CD4-positive, alpha-beta T cell treated with Interleukin-21 for 1 hour (primary cell): Measurements from ENCODE around the gene REEP2.
A peak's percentile ranks its signal among the peaks of the same experiment; 100 is the strongest.
"Not testable (repeated sequence)": the region's sequence is repeated elsewhere in the genome, so short reads cannot be mapped to it uniquely, and the experiment has no call there.

Experiments used
- DNase-seq: peaks from one replicate; pipeline ENCODE4 v3.0.0-alpha.2; 2020

The REEP2 gene, protein sequence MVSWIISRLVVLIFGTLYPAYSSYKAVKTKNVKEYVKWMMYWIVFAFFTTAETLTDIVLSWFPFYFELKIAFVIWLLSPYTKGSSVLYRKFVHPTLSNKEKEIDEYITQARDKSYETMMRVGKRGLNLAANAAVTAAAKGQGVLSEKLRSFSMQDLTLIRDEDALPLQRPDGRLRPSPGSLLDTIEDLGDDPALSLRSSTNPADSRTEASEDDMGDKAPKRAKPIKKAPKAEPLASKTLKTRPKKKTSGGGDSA

DNA sequence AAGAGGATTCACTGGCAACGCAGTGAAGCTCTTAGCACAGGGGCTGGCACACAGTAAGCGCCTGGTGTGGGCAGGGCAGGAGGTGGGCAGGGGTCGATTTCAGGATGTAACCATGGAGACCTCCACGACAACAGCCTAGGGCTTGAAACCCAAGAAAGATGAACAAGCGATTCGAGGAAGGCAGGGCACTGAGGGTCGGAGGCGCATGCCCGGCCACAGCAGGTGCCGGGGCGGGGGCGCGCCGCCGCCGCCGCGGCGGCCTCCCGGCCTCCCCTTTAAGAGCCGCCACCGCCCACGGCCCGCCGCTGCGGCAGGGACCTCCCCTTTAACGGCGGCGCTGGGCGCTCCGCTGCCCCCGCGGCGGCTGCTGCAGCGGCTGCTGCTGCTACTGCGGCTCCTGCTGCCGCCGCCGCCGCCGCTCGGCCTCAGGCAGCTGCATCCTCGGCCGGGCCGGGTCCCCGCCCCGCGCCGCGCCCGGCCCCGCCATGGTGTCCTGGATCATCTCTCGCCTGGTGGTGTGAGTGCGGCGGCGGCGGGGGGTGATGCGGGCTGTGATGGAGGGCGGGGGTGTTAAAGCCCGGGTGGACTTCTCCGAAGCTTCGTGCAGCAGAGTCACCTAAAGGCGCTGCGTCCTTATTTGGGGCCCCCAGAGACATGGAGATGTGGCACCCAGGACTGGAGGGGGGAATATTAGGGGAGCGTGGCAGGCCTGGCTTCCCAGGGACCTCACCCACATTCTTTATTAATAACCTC lies at the start of gene REEP2:
Gene REEP2, plus strand, starts transcription at position 334 of the 753 bp plus-strand sequence. Its CDS starts 152 bp downstream, at position 486.
- DNase-seq, result peak; percentile 60

DNA sequence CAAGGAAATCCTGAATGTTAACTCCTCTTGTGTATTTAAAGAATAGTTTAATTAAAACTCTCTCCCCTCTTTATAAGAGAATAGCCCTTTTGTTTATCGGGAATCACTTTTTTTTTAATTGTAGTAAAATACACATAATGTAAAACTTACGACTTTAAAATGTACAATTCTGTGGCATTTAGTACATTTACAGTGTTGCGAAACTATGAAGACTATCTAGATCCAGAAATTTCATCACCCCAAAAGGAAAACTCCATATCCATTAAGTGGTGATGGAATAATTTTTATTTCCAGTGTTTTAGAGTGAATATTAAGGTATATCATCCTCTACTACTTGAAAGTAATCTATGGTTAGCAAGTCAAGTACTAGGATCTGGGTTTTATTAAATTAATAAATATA lies 49.5 kb upstream of the REEP2 start:
- DNase-seq, result no peak

DNA sequence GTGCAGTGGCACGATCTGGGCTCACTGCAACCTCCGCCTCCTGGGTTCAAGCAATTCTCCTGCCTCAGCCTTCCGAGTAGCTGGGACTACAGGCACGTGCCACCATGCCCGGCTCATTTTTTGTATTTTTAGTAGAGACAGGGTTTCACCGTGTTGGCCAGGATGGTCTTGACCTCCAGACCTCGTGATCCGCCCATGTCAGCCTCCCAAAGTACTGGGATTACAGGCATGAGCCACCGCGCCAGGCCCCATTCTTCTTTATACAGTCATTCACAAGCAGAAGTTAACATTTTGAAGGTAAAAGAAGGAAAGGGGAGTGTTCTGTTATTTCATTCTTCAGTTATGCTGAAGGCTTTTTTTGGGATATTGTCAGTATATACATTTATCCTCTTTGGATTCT lies 48.9 kb upstream of the REEP2 start:
- not testable (repeated sequence) for DNase-seq

DNA sequence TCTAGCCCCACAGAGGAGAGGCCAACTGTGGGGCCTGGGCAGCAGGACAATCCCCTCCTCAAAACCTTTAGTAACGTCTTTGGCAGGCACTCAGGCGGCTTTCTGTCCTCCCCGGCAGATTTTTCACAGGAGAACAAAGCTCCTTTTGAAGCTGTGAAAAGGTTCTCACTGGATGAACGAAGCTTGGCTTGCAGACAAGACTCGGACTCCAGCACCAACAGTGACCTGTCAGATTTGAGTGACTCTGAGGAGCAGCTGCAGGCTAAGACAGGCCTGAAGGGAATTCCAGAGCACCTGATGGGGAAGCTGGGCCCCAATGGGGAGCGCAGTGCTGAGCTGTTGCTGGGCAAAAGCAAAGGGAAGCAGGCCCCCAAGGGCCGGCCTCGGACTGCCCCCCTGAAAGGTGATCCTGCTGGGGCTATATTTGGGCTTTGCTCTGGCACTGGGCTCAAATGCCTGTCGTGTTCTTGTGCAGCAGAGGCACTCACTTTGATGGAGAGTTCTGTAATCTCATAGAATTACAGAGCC lies 46.9 kb upstream of the REEP2 start:
- no peak for DNase-seq

DNA sequence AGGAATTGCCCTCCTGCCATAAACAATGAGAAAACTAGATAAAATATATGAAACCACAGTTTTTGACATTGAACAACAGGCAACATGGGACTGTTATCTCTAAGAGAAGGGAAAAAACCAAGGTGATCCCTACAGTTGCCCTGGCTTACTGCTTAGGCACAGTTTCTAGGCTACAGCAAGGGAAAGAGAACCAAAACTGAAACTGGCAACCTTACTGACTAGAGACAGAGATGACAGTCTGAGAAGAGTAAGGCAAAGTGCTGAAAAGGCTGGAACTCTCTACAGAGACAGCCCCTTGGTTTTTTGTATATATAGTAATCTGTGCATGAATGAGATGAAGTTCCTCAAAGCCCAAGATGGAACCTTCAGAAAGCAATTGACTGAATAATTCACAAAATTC lies 36.2 kb upstream of the REEP2 start:
- no peak for DNase-seq

DNA sequence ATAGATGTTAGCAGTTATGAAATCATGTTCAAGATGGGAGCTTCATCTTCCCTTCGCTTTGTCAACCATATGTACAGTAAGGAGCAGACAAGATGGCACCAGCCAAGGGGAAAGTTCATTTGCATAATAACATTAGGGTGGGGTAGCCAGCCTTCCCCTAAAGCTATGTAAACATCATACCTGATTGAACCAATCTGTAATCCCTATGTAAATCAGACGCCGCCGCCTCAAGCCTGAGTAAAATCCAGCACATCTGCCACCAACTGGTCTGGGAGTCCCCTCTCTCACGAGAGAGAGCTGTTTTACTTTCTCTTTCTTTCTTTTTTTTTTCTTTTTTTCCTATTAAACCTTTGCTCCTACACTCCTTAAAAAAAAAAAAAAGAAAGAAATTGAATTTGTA lies 30.8 kb upstream of the REEP2 start:
- DNase-seq, result peak; percentile 11

DNA sequence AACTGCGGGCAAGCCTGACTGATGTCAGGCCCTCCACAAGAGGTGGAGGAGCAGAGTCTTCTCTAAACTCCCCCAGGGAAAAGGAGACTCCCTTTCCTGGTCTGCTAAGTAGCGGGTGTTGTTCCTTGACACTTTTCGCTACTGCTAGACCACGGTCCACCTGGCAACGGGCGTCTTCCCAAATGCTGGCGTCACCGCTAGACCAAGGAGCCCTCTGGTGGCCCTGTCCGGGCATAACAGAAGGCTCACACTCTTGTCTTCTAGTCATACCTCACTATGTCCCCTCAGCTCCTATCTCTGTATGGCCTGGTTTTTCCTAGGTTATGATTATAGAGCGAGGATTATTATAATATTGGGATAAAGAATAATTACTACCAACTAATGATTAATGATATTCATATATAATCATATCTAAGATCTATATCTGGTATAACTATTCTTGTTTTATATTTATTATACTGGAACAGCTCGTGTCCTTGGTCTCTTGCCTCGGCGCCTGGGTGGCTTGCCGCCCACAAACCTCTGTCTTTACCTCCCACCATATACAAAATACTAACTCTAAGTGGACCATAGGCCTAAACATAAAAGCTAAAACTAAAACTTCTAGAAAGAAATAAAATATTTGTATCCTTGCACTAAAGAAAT lies 27.7 kb upstream of the REEP2 start:
- peak; percentile 35 for DNase-seq

DNA sequence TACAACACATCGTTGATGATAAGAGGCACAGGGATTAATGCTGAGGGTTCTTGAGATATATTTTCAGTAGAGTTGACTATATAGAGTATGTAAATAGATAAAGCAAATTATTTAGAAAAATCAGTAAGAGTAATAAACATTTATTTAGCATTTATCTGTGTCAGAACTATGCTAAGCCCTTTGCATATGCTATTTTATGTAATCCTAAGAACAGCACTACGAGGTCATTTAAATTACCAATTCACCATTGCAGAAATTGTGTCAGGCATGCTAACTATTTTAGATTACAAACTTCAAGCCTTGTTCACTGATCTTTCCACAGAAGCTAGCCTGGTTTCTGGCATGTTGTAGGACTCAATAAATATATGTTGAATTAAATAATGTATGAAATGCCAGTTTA lies 20.4 kb upstream of the REEP2 start:
- DNase-seq, result no peak

DNA sequence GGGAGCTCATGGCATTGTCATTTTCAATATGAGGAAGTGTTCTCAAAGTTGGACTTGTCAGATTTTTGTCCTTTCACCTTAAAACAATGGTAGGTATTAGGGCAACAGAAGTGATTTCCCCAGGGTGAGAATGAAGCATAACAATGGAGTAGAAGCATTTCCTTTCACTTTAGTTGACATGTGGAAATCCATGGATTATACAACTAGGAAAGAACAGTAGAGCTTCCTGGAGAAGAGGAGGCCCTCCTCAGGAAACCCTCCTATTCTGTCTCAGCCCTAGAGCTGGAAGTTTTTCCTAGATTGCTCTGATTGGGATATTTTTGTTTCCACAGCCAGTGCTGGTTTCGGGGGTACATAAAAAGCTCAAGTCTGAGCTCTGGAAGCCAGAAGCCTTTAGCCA lies 13.8 kb upstream of the REEP2 start:
- no peak for DNase-seq

DNA sequence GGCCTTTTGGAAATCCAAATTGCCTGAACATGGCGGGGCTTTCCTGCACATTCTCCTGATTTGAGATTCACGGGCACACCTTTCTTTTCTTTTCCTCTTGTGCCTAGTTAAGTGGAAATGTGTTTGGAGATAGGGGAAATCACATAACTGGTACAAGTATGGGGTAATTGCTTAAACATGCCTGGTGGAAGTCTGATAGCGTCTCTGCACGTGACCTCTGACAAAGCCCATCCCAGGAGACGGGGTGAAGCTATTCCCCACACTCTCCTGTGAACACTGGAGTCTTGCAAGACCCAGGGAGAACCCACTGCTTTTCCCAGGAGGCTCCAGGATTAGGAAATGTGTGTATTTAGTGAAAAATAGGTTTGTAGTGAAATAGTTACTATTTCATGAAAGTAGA lies 2.9 kb upstream of the REEP2 start:
- DNase-seq, result no peak

DNA sequence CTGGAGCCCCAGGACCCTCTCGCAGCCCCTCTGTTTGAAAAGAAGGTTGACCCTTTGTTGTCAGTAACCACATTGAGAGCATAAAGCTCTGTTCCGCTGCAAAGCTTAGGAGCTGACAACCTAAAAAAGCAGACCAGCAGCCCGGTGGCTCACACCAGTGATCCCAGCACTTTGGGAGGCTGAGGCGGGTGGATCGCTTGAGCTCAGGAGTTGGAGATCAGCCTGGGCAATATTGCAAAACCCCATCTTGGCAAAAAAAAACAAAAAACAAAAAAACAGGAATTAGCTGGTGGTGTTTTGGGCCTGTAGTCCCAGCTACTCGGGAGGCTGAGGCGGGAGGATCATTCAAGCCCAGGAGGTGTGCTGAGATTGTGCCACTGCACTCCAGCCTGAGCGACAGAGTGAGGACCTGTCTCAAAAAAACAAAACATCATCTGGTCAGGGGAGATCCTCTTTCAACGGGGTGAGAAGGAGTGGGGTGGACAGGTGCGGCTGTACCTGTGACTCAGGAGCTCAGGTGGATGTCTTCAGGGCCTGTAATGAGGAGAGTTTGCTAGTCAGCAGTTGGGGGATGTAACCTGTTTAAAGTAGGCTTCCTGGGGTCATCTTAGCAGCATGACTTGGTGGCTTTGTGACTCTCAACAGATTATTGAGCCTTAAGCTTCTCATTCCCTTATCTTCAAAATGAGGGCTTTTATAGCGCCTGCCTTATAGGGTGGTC lies 694 bp upstream of the REEP2 start:
- DNase-seq, result no peak

DNA sequence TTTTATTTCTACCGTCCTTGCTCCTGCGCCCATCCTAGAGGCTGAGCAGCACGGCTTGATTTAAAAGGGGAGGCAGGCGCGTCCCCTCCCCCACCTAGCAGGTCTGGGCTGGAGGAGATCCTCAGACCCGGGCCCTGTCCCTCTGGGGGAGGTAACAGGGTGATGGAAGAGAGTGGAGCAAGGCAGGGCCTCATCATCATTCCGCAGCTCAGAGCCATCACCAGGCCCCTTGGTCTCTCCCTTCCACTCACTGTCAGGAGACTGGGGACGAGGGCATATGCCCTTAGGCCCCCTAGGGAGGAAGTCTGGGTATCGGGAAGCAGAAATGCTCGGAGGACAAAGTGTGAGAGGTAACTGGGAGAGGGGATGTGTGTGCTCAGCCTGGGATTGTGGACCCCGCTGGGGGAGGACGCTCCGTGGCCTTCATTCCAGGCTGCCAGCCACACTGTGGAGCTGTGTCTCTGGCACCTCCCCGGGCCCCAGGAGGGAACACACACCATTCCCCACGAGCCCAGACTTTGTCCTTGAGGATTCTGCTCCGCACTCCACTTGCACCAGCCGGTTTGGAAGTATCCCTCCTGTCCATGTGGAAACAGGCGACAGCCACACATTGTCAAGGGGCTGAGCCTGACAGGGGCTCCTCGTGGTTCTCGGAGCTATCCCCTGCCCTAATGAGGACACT lies 761 bp downstream of the REEP2 start:
- no peak for DNase-seq

DNA sequence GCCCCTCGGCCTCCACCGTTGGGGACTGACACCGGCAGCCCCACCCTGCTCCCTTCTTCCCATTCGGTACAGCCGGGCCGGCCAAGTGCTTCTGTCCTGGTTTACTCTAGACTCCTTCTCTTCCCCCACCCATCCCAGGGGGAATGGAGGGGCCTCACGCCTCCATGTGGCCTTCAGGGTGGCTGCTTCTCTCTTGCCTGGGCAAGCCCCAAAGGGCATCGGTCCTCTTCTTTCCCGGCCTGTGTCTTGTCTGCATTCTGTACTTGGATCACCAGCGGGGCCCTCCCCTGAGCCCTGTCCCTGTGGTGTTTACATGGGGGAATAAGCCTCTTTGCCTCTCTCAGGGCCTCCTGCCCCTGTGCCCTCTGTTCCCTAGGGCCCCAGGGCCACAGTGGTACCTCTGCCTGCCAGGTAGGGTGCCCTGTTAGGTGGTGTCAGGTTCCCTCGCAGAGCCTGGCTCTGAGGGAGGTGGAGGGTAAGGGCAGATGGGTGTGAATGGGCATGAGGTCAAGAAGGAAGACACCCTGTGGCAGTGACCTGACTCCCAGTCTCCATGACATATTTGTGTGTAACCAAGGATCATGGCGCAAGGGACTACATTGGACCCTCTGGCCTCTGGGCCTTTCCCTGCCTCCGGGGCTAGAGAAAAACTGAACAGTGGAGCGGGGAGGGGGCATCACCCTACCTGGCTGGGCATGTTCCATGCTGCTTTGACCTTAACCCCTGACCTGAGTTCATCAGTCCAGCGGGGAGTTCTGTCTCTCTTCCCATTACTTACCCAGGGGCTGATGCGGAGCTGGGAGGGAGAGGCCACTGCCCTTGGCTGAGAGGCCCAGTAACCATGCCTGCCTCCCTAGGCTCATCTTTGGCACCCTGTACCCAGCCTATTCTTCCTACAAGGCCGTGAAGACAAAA lies 1.6 kb downstream of the REEP2 start:
- no peak for DNase-seq

DNA sequence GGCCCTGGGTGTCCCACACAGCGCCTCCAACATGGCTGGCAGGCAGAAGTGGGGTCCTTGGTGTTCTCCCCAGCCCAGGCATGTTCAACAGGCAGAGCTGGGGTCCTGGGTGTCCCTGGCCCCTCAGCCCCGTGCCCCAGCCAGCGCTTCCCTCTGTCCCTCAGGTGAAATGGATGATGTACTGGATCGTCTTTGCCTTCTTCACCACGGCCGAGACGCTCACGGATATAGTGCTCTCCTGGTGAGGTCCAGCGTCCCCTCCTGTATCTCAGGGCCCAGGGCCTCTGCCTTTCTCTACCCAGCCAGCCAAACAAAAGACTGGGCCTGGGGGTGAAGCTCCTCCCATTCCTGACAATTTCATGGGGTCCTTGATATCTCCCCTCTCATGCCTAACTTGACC lies 2.4 kb downstream of the REEP2 start:
- DNase-seq, result no peak

DNA sequence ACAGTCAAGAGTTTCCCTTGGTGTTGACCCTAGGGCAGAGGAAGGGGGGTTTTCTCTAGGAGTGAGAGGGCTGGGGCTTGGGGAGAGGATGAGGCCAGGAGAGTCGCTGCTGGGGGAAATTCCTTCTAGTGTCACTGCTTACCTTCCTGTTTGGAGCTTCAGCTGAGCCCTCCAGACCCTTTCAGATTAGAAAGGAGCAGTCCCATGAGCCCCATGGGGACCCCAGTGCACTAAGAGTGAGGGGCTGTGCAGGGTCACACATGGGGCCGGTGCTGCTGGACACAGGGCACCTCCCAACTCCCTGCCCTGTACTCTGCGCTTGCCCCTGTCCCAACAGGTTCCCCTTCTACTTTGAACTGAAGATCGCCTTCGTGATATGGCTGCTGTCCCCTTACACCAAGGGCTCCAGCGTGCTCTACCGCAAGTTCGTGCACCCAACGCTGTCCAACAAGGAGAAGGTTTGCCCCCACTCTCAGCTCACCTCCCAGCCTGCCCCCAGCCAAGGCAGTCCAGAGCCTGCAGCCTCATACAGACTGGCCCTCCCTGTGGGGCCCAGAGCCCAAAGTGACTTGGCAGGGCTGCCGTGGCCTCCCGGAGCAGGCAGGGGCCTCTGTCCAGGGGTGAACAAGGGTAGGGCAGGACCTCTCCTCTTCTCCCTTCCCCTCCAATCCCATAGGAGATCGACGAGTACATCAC lies 5.4 kb downstream of the REEP2 start:
- DNase-seq, result no peak

DNA sequence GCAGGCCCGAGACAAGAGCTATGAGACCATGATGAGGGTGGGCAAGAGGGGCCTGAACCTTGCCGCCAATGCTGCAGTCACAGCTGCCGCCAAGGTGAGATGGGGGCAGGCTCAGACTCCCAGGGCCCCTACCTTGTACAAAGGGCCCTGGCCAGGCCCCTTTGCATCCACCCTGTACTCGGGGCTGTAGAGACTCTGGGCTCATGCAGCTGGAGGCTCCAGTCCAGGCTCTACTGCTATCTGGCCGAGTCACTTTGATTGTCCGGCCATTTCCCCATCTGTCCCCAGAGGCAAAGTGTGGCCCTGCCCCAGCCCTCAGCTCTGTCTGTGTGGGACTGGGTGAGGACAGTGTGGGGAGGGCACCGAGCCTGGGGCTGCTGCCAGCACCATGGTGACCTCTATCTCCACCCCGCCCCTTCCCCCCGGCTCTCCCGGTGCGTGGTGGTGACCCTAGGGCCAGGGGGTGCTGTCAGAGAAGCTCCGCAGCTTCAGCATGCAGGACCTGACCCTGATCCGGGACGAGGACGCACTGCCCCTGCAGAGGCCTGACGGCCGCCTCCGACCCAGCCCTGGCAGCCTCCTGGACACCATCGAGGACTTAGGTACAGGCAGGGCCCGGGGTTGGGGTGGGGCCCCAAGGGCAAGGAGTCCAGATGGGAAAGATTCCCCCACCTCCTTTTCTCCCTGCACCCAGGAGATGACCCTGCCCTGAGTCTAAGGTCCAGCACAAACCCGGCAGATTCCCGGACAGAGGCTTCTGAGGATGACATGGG lies 6.1 kb downstream of the REEP2 start:
- DNase-seq, result no peak

DNA sequence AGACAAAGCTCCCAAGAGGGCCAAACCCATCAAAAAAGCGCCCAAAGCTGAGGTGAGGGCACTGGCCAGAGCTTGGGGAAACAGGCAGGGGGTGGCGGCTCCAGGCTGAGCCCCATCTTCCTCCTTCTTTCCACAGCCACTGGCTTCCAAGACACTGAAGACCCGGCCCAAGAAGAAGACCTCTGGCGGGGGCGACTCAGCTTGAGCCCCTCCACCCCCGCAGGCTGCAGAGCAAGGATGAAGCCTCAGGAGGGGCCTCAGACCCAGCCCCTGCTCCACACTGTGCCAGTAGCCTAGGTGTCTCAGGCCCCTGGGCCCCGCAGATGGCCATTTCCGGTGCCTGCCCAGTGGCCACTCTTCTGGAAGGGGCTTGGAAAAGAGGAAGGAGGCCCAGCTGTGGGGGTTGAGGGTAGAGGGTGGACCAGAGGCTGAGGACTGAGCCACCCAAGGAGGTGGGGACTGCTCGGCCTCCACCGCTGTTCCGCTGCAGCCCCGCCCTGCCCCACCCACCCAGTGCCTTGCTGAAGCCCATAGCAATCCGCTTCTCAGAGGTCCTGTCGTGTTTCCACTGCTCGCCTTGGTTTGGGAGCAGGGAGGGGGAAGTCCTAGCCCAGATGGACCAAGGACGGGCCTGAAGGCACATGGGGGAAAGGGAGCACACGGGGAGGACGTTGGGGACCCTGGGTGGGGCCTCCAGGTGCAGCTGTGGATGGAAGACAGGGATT lies 6.9 kb downstream of the REEP2 start:
- no peak for DNase-seq

DNA sequence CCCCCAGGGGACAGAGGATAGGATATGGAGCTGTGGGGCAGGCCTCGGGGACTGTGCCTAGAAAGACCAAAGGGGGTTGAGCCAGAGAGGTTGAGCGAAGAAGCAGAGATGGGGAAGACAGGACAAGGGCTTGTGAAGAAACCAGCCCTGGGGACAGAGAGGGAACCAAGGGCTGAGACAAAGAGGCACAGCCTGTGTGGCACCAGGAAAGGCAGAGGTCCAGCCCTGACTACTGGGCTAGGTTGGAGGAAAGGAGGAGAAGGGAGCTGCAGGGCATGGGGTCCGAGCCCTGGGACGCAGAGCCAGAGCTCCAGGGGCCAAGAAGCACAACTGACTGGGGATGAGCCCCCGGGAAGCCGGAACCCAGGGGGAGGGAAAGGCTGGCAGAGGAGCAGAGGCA lies 9.2 kb downstream of the REEP2 start:
- no peak for DNase-seq
